K562 (cell line): ENCODE measurements around the gene RPUSD2. TPM values are rescaled to one million over a fixed set of nuclear protein-coding genes. Genes with fewer than 3 reads are reported as not detected.
A peak's percentile ranks its signal among the peaks of the same experiment; 100 is the strongest.

ENCODE experiments used
- AFF4 ChIP-seq: sonication (generic); formaldehyde crosslinking; IDR thresholded peaks from 2 replicates; pipeline ENCODE4 v1.8.0; 2023; ENCODE audit warnings: mild to moderate bottlenecking, missing genetic modification reagents
- ARID3B ChIP-seq: fragments of 250-450 bp; sonication (Bioruptor Pico); IDR thresholded peaks from 2 replicates; pipeline ENCODE4 v1.4.0; 2020; ENCODE audit warnings: borderline replicate concordance
- BRCA1 ChIP-seq, 2 experiments: fragments of 450-650 bp in 1 of 2; sonication (generic) in 1 of 2; formaldehyde crosslinking in 1 of 2; IDR thresholded peaks; 2 replicates each; pipeline versions ENCODE4 v1.5.0 to v1.6.1; 2017 to 2020; ENCODE audit warnings: mild to moderate bottlenecking in 1 of 2, missing genetic modification reagents in 1 of 2
- BRD9 ChIP-seq: fragments of 450-650 bp; IDR thresholded peaks from 2 replicates; pipeline ENCODE4 v1.6.1; 2018; ENCODE audit warnings: low read depth; ENCODE audit not compliant: partially characterized antibody
- MECOM ChIP-seq: fragments of 250-450 bp; sonication (Bioruptor Pico); IDR thresholded peaks from 2 replicates; pipeline ENCODE4 v1.8.0; 2022; ENCODE audit warnings: inconsistent platforms
- MEF2A ChIP-seq: IDR thresholded peaks from 2 replicates; pipeline ENCODE4 v1.6.1; 2011; ENCODE audit warnings: low read depth, mild to moderate bottlenecking, low read length, moderate library complexity; ENCODE audit not compliant: control insufficient read depth
- NFATC3 ChIP-seq: fragments of 450-650 bp; IDR thresholded peaks from 2 replicates; pipeline ENCODE4 v1.6.1; 2017; ENCODE audit warnings: mild to moderate bottlenecking
- TBP ChIP-seq: optimal IDR thresholded peaks from 2 replicates; pipeline ENCODE3; 2011; ENCODE audit warnings: low read depth, low read length, improper control_type of control experiment
- ZNF253 ChIP-seq: fragments of 250-450 bp; sonication (Bioruptor Pico); conservative IDR thresholded peaks from 2 replicates; pipeline ENCODE4 v1.6.1; 2021; ENCODE audit warnings: mild to moderate bottlenecking
- ZNF263 ChIP-seq: sonication (generic); formaldehyde crosslinking; IDR thresholded peaks from 2 replicates; pipeline ENCODE4 v1.8.0; 2022; ENCODE audit warnings: mild to moderate bottlenecking, missing genetic modification reagents, borderline replicate concordance
- ZNF318 ChIP-seq, 2 experiments: fragments of 450-650 bp; IDR thresholded peaks; 2 replicates each; pipeline ENCODE4 v1.6.1; 2016; ENCODE audit warnings: mild to moderate bottlenecking in 2 of 2, borderline replicate concordance in 1 of 2, low read depth in 1 of 2, moderate library complexity in 1 of 2
- ZSCAN32 ChIP-seq: fragments of 450-650 bp; formaldehyde crosslinking; IDR thresholded peaks from 2 replicates; pipeline ENCODE4 v1.4.0; 2020; ENCODE audit warnings: mild to moderate bottlenecking, moderate library complexity
- polyA plus RNA-seq, 8 experiments: library from polyadenylated mRNA; depleted of rRNA in 4 of 8; stranded (reverse) in 5 of 8; unstranded in 3 of 8; fragments of >200 nt; fragmentation: Nextera tagmentation in 2 of 8; fragmentation: Illumina TruSeq in 1 of 8; extraction: Ambion mirVana in 2 of 8; extraction: Trizol in 1 of 8; gene quantifications; 2 replicates each; pipeline versions ENCODE4 v1.2.1 to v1.2.3, GENCODE V29; 2011 to 2014; ENCODE audit warnings: inconsistent platforms in 1 of 8, missing spikeins in 1 of 8
- total RNA-seq, 7 experiments: library from RNA; depleted of rRNA in 6 of 7; stranded (reverse); fragments of >200 nt in 6 of 7; fragmentation: Illumina TruSeq in 2 of 7; extraction: Trizol in 2 of 7; gene quantifications; 2 replicates each; pipeline versions ENCODE4 v1.2.1 to v1.2.3, GENCODE V29; 2011 to 2021; ENCODE audit warnings: low replicate concordance in 1 of 7

RPUSD2 gene
- total and polyA plus RNA-seq, 9 of the 15 experiments (the other 6 are each of a cell fraction or from before 2014, with no cell fraction given) = 3.7 to 30.2 (median 14.3) TPM

GRCh38 chr15:40593588-40594428, 24.7 kb downstream of the RPUSD2 start, which contains the start of gene KNL1 (continued):
- TF ChIP-seq BRD9 (peak; percentile 100), ARID3B (CRISPR knock-in tag) (no peak), TBP (peak; percentile 98), MEF2A (0 out of 2 replicates have a peak, but pooled peaks have one; percentile 13), MECOM (CRISPR knock-in tag) (no peak), NFATC3 (peak; percentile 82; the same call in 1 of the 2 replicates), AFF4 (peak; percentile 78; the same call in 1 of the 2 replicates), ZNF263 (no peak; the same call in 1 of the 2 replicates), ZNF318 (IDR thresholded peaks at IDR 0.05; ENCODE audit: borderline replicate concordance in 1 of 2, low read depth in 1 of 2) (peak in 1 of 2 experiments; percentile 89; a peak in 2 of 4 replicates), ZSCAN32 (CRISPR knock-in tag) (peak; percentile 74; the same call in 1 of the 2 replicates), BRCA1 (IDR thresholded peaks at IDR 0.05) (no peak), BRCA1 (CRISPR knock-in tag; IDR thresholded peaks at IDR 0.05) (no peak), ZNF253 (no peak)
